Measurements from ENCODE around the gene TRABD. TPM values are rescaled to one million over a fixed set of nuclear protein-coding genes. Genes with fewer than 3 reads are reported as not detected.

The TRABD gene
- total RNA-seq, 4 donors from 2014 or later: 35.7 to 78.2 (median 39.1) TPM

DNA sequence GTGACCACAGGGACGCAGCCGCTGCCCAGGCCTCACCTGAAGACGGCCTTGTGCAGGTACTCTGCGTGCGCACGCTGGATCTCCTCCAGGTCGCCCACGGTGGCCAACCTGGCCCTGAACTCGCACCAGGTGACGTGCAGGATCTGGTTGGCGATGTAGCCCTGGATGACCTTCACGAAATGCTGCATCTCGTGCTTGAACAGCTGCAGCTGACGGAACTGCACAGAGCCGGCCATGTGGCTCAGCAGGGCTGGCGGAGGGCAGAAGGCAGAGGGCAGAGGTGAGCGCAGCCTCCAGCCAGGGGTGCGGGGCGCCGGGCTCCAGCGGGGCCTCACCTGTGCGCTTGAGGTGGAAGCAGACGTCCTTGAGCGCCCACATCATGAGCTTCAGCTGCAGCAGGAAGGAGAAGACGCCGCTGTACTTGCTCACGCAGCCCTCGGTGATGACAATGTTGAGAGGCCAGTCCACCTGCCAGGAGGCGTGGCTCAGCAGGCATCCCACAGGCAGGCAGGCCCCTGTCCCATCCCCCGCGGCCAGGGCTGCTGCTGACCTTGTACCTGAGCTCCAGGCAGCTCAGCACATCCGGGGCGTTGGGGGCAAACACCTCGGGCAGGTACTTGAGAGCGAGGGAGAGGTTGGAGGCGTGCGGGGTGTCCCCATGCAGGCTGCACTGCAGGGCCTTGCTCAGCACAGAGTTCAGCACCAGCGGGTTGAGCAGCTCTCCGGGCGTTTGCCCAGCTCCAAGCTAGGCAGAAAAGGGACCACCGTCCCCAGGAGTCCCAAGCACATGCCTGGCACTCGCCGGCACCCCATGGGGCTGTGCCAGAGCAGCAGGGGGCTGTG, 32.7 kb downstream of the TRABD start:
- Histone ChIP-seq H3K9me3 (no peaks in the 10 kb centered on the region), H3K27ac (no peak overlapping the region), H3K4me1 (peaks cover 11% of the 10 kb centered on the region), H3K4me3 (no peak overlapping the region), H3K36me3 (peaks cover 80% of the 10 kb centered on the region), H3K27me3 (no peaks in the 10 kb centered on the region)
- 94% methylated on average over 28 of the region's 43 CpGs for WGBS
- TF ChIP-seq POLR2A (IDR thresholded peaks at IDR 0.05): no peak
- no peak for TF ChIP-seq POLR2AphosphoS5 (IDR thresholded peaks at IDR 0.05)
- TF ChIP-seq, protein P1, sequence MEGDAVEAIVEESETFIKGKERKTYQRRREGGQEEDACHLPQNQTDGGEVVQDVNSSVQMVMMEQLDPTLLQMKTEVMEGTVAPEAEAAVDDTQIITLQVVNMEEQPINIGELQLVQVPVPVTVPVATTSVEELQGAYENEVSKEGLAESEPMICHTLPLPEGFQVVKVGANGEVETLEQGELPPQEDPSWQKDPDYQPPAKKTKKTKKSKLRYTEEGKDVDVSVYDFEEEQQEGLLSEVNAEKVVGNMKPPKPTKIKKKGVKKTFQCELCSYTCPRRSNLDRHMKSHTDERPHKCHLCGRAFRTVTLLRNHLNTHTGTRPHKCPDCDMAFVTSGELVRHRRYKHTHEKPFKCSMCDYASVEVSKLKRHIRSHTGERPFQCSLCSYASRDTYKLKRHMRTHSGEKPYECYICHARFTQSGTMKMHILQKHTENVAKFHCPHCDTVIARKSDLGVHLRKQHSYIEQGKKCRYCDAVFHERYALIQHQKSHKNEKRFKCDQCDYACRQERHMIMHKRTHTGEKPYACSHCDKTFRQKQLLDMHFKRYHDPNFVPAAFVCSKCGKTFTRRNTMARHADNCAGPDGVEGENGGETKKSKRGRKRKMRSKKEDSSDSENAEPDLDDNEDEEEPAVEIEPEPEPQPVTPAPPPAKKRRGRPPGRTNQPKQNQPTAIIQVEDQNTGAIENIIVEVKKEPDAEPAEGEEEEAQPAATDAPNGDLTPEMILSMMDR (IDR thresholded peaks at IDR 0.05): no peak
- no peak for DNase-seq (ENCODE audit: low spot score in 2 of 2)

DNA sequence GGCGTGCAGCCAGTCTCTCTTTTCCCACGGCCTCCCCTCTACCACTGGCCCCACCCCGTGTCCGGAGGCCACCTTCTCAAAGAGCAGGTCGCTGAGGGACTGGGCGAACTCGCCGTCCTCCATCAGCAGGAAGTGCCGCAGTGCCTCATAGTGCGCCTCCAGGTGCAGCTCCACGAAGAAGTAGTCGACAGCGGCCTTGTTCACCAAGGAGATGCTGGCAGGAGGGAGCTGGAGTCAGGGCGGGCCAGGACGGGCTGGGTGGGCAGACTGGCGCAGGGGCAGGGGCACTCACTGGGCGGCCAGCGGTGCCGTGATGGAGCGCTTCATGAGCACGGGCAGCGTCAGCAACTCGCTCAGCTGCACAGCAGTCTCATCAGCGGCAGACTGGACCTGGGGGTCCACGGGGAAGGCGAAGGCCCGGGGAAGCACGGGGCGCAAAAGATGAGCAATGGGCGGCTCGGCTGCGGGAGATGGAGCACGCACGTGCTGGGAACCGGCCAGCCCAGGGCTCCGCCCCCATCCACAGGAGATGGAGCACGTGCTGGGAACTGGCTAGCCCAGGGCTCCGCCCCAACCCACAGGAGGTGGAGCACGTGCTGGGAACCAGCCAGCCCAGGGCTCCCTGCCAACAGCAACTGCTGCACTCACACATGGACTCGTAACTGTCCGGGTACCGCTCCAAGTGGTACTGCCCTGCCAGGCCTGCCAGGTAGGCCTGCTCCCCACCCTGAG, 33.4 kb downstream of the TRABD start:
- DNase-seq (ENCODE audit: low spot score in 2 of 2): peak in 1 of 2 donors; percentile 91
- WGBS: 77% methylated on average over 36 of the region's 42 CpGs
- TF ChIP-seq, protein P1 (IDR thresholded peaks at IDR 0.05): no peak
- peak in 1 of 3 donors; percentile 50 for TF ChIP-seq POLR2AphosphoS5 (IDR thresholded peaks at IDR 0.05)
- no peak overlapping the region for H3K27ac ChIP-seq
- H3K27me3 ChIP-seq: no peaks in the 10 kb centered on the region
- peaks cover 11% of the 10 kb centered on the region for H3K4me1 ChIP-seq
- no peak overlapping the region for H3K4me3 ChIP-seq
- peaks cover 83% of the 10 kb centered on the region for H3K36me3 ChIP-seq
- H3K9me3 ChIP-seq: no peaks in the 10 kb centered on the region

DNA sequence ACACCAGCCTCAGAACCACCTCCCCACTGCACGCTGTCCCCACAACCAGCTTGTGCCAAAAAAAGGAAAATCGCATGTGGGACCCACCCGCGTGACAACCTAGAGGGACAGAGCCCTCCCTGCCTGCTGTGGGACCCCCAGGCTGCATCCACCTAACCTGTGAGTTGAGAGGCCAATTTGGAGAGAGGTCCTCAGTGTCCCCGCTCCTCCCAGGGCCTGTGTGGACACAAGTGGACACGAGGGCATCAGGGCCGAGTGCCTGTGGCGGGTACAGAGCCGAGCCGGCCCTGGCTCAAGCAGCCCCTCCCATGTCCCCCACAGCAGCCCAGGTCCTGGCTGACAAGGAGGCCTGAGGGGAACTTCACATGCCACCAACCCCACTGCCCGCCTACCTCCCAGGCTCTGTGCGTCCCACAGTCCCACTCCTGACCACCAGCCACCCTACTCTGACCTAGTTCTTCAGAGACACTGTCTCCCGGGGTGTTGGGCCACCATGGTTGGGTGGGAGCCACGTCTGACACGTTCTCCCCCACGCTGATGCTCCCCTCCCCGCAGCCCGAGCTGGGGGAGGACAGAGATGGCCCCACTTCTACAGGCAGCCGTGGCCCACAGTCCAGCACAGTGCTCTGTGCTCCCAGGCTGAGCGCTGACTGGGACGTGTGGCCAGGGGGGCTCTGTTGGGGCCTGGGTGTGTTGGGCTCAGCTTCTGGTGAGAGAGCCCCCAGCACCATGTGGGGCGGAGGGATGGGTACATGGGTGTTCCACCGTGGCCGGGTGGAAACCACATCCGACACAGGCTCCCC, 34.3 kb downstream of the TRABD start:
- DNase-seq (ENCODE audit: low spot score in 2 of 2): no peak
- peaks cover 11% of the 10 kb centered on the region for H3K4me1 ChIP-seq
- TF ChIP-seq POLR2A (IDR thresholded peaks at IDR 0.05) (no peak), EP300 (IDR thresholded peaks at IDR 0.05) (no peak), POLR2AphosphoS5 (IDR thresholded peaks at IDR 0.05) (no peak)
- TF ChIP-seq, protein P1 (IDR thresholded peaks at IDR 0.05): no peak
- 100% methylated on average over 2 of the region's 25 CpGs for WGBS
- no peak overlapping the region for H3K27ac ChIP-seq
- H3K36me3 ChIP-seq: peaks cover 91% of the 10 kb centered on the region
- H3K9me3 ChIP-seq: no peaks in the 10 kb centered on the region
- no peaks in the 10 kb centered on the region for H3K27me3 ChIP-seq
- H3K4me3 ChIP-seq: no peak overlapping the region

GRCh38 chr22:50220603-50221409, 35.1 kb downstream of the TRABD start:
- Histone ChIP-seq H3K27ac (no peak overlapping the region), H3K27me3 (no peaks in the 10 kb centered on the region), H3K36me3 (peaks cover 91% of the 10 kb centered on the region), H3K9me3 (no peaks in the 10 kb centered on the region), H3K4me3 (no peak overlapping the region), H3K4me1 (peaks cover 7% of the 10 kb centered on the region)
- no peak for DNase-seq (ENCODE audit: low spot score in 2 of 2)
- no peak for TF ChIP-seq POLR2AphosphoS5 (IDR thresholded peaks at IDR 0.05)
- no peak for TF ChIP-seq POLR2A (IDR thresholded peaks at IDR 0.05)
- TF ChIP-seq, protein P1 (IDR thresholded peaks at IDR 0.05): no peak
- TF ChIP-seq EP300 (IDR thresholded peaks at IDR 0.05): no peak
- WGBS: 94% methylated on average over 19 of the region's 45 CpGs
